KMS-11 (cell line): ENCODE results near the gene PLK2.

Experiments
- H2AFZ ChIP-seq: fragments of 200-600 bp; sonication (generic); 2 replicates; pipeline ENCODE4 v1.6.1; 2016; ENCODE audit warnings: antibody characterized with exemption, mixed run types, low read depth
- H3K27ac ChIP-seq: fragments of 200-600 bp; sonication (generic); 2 replicates; pipeline ENCODE4 v1.6.1; 2016; ENCODE audit warnings: mild to moderate bottlenecking, mixed run types
- H3K27me3 ChIP-seq: fragments of 200-600 bp; sonication (generic); 2 replicates; pipeline ENCODE4 v1.6.1; 2017; ENCODE audit warnings: mild to moderate bottlenecking, low read depth, mixed run types, moderate library complexity; ENCODE audit not compliant: insufficient read depth
- H3K36me3 ChIP-seq: fragments of 200-600 bp; sonication (generic); 2 replicates; pipeline ENCODE4 v1.6.1; 2017; ENCODE audit warnings: mild to moderate bottlenecking, mixed run types; ENCODE audit not compliant: insufficient read depth
- H3K4me1 ChIP-seq: fragments of 200-600 bp; sonication (generic); 2 replicates; pipeline ENCODE4 v1.6.1; 2016; ENCODE audit warnings: mild to moderate bottlenecking, low read depth, mixed run types; ENCODE audit not compliant: poor library complexity, severe bottlenecking
- H3K4me2 ChIP-seq: fragments of 200-600 bp; sonication (generic); 2 replicates; pipeline ENCODE4 v1.7.0; 2016; ENCODE audit warnings: mild to moderate bottlenecking, mixed run types
- H3K4me3 ChIP-seq: fragments of 200-600 bp; sonication (generic); IDR thresholded peaks from 2 replicates; pipeline ENCODE4 v1.6.1; 2017; ENCODE audit warnings: low read depth, low read length, mixed read lengths; ENCODE audit not compliant: insufficient read depth
- H3K79me2 ChIP-seq: fragments of 200-600 bp; sonication (generic); 2 replicates; pipeline ENCODE4 v1.6.1; 2016; ENCODE audit warnings: low read depth, mixed run types; ENCODE audit not compliant: insufficient read depth
- H3K9ac ChIP-seq: fragments of 200-600 bp; sonication (generic); 2 replicates; pipeline ENCODE4 v1.6.1; 2016; ENCODE audit warnings: mild to moderate bottlenecking, mixed run types
- H4K20me1 ChIP-seq: fragments of 200-600 bp; sonication (generic); 2 replicates; pipeline ENCODE4 v1.6.1; 2016; ENCODE audit warnings: mild to moderate bottlenecking, mixed run types; ENCODE audit not compliant: insufficient read depth
- CTCF ChIP-seq: fragments of 200-600 bp; sonication (generic); conservative IDR thresholded peaks from 2 replicates; pipeline ENCODE4 v1.6.1; 2017; ENCODE audit warnings: low read depth, mild to moderate bottlenecking, antibody characterized with exemption, low read length, moderate library complexity, mixed read lengths

Gene PLK2

DNA sequence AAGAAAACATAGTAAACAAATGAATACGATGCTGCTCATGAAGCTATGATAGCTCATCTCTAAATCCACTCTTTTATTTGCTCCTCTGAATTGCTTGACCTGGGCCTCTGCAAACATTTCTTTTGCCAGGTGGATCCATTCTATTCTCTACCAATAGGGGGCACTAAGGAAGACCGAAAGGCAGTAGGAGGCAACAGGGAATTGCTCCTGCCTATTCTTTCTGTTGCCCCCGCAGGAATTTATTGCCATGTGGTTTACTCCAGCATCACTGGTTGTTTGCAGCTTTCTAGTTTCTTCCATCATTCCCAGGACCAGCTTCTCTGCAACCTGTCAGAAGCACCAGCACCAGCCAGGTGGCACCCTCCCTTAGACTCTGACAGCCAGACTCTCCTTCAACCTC lies 36.6 kb upstream of the PLK2 start:
- Histone ChIP-seq H3K9ac (no peak overlapping the region), H3K4me2 (no peak overlapping the region), H3K36me3 (no peaks in the 10 kb centered on the region), H2AFZ (no peak overlapping the region), H3K4me1 (no peaks in the 10 kb centered on the region), H4K20me1 (no peaks in the 10 kb centered on the region), H3K79me2 (no peaks in the 10 kb centered on the region), H3K27ac (no peak overlapping the region), H3K4me3 (no peak overlapping the region), H3K27me3 (no peaks in the 10 kb centered on the region)
- peak; percentile 53 for TF ChIP-seq CTCF

DNA sequence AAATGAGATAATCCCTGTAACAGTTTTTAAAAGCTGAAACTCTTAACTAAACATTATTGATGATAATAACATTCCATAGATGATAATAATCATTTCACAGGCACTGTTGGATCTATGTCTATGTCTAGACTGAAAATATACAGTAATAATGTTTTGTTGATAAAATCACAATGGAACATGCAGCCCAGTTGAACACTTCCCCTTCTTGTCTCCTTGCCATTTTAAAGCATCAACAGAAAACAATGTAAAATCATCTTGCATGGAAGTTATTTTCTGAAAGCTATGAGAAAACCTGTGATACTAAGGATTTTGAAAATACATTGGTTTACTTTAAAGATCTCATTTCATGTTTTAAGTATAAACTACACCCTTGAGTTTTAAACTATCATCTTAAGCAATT lies 33.3 kb upstream of the PLK2 start:
- H3K9ac ChIP-seq: no peak overlapping the region
- no peaks in the 10 kb centered on the region for H3K36me3 ChIP-seq
- H3K4me3 ChIP-seq: no peak overlapping the region
- H3K4me2 ChIP-seq: no peak overlapping the region
- no peaks in the 10 kb centered on the region for H3K4me1 ChIP-seq
- no peak for TF ChIP-seq CTCF
- H4K20me1 ChIP-seq: no peaks in the 10 kb centered on the region
- H3K27ac ChIP-seq: no peak overlapping the region
- no peak overlapping the region for H2AFZ ChIP-seq
- H3K27me3 ChIP-seq: no peaks in the 10 kb centered on the region
- no peaks in the 10 kb centered on the region for H3K79me2 ChIP-seq

DNA sequence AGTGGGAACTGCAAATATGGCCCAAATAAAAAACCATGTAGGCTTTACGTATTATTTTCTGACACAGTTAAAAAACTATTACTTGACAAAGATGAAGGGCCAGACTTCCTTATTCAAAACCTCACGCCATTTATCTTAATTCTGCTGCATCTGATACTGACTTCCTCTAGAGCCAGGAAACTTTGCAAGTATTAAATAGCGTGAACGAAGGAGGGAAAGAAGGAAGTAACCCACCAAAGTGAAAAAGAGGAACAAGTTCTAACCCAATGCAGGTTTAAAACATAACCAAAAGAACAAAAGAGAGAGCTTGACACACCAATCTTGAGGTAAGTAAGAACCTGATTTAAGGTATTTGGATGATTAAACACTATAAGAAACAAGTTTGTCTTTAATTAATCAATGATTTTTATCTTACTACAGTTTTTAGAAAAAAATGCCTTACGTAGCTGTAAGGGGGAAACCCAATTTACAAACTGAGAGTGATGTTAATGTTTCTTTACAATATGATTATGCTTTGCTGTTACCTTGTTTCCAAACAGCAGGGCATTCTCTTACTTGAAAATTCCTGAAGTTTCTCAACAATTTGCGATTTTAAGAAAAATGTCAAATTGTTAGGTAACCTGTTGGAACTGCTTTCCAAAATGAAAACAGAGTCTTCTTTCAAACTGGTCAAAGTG lies 31.5 kb upstream of the PLK2 start, which contains the start of gene GAPT:
GAPT (plus strand) TSS at position 220 of the 677 bp plus-strand sequence. CDS start 3,102 bp downstream, outside the sequence.
- TF ChIP-seq CTCF: no peak
- H2AFZ ChIP-seq: no peak within 1 kb of the TSS
- no peaks in the 10 kb centered on the region for H3K79me2 ChIP-seq
- H3K9ac ChIP-seq: no peak within 1 kb of the TSS
- no peak within 1 kb of the TSS for H3K4me2 ChIP-seq
- H3K4me3 ChIP-seq: no peak within 1 kb of the TSS
- no peak within 1 kb of the TSS for H3K27ac ChIP-seq
- H3K27me3 ChIP-seq: no peaks in the 10 kb centered on the region
- H3K36me3 ChIP-seq: no peaks in the 10 kb centered on the region
- no peaks in the 10 kb centered on the region for H3K4me1 ChIP-seq
- no peaks in the 10 kb centered on the region for H4K20me1 ChIP-seq

DNA sequence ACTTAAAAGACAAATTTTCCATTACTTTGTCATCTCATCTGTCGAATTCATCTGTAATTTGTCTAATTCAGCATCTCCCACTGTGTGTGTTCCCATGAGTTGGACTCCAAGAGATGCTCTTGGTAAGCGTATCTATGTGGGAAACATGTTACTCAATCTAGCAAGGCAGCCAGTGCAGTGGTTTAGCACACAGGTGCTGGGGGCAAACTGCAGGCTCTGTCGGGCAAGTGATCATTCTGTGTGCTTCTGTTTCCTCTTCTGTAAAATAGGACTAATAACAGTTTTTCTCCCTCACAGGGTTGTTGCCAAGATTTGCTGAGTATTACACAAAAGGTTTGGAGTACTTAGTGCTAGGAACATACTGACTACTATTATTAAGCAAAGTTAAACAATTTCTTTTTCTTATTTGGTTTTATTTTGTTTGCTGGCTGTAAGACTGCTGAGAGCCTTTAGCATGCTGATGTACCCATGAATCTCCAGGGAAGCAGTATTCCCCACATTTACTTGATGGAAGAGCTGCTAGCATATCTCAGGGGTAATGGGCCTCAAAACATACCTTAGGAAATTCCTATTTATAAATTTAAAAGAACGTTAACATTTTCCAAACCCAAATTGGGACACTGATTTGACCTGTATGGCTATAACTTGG lies 30.6 kb upstream of the PLK2 start:
- no peak overlapping the region for H3K4me2 ChIP-seq
- no peaks in the 10 kb centered on the region for H3K79me2 ChIP-seq
- H4K20me1 ChIP-seq: no peaks in the 10 kb centered on the region
- no peaks in the 10 kb centered on the region for H3K4me1 ChIP-seq
- no peak overlapping the region for H3K9ac ChIP-seq
- H3K4me3 ChIP-seq: no peak overlapping the region
- no peak overlapping the region for H2AFZ ChIP-seq
- no peaks in the 10 kb centered on the region for H3K27me3 ChIP-seq
- TF ChIP-seq CTCF: no peak
- H3K27ac ChIP-seq: no peak overlapping the region
- H3K36me3 ChIP-seq: no peaks in the 10 kb centered on the region
